A549 (cell line): ENCODE measurements around the gene EVI5L.

Experiments
- CTCF ChIP-seq: fragments of >200 bp; sonication (Bioruptor Twin); formaldehyde crosslinking; IDR thresholded peaks from 3 replicates; pipeline ENCODE4 v1.5.1; 2016
- KDM1A ChIP-seq: fragments of 200-600 bp; sonication (generic); IDR thresholded peaks from 2 replicates; pipeline ENCODE4 v1.6.1; 2016; ENCODE audit warnings: low read depth, mild to moderate bottlenecking
- NR3C1 ChIP-seq: fragments of >200 bp; sonication (Bioruptor Twin); formaldehyde crosslinking; IDR thresholded peaks from 3 replicates; pipeline ENCODE4 v1.6.1; 2017
- REST ChIP-seq: fragments of 200-600 bp; sonication (generic); IDR thresholded peaks from 2 replicates; pipeline ENCODE4 v1.6.1; 2016; ENCODE audit warnings: antibody characterized with exemption, mild to moderate bottlenecking, moderate library complexity
- ZNF302 ChIP-seq: fragments of 250-450 bp; sonication (Bioruptor Pico); IDR thresholded peaks from 2 replicates; pipeline ENCODE4 v1.9.0; 2021; ENCODE audit warnings: inconsistent platforms, mild to moderate bottlenecking, moderate library complexity

- TF ChIP-seq CTCF (no peak), KDM1A (no peak), ZNF302 (CRISPR knock-in tag) (no peak), NR3C1 (no peak), REST (no peak)
Observed at GRCh38 chr19:7783991-7784423, 46.0 kb upstream of the EVI5L start.
